ENCODE measurements around the gene FAF1. TPM values are rescaled to one million over a fixed set of nuclear protein-coding genes. Genes with fewer than 3 reads are reported as not detected.

The FAF1 gene
- total and polyA plus RNA-seq, 9 of the 15 experiments (the other 6 are each of a cell fraction or from before 2014, with no cell fraction given) = 48.7 to 225 (median 118) TPM

GRCh38 chr1:50645139-50645538 is 314.9 kb downstream of the FAF1 start:
- H3K4me2 ChIP-seq (ENCODE audit: insufficient read depth, low read length) = no peak overlapping the region
- POLR2A ChIA-PET = interaction anchor here (0.6 to 1.3 kb wide), 2 partner anchors 15 to 18 kb away, joined by 3 to 4 read pairs; no protein-coding TSS in a partner anchor

More at GRCh38 chr1:50645139-50645538, 314.9 kb downstream of the FAF1 start:
- Histone ChIP-seq H3K9me3 (replicated peaks; ENCODE audit: control insufficient read depth, insufficient read depth, low read depth, low read length) (no peaks in the 10 kb centered on the region), H3K27me3 (ENCODE audit: control insufficient read depth in 2 of 2, insufficient read depth in 2 of 2, low read length in 2 of 2) (no peaks in the 10 kb centered on the region), H4K20me1 (replicated peaks; ENCODE audit: control insufficient read depth, insufficient read depth, low read length) (no peaks in the 10 kb centered on the region), H3K9me1 (ENCODE audit: control insufficient read depth, insufficient read depth, low read length) (no peaks in the 10 kb centered on the region), H3K36me3 (ENCODE audit: control insufficient read depth, insufficient read depth, low read length) (peaks cover 9% of the 10 kb centered on the region), H3K27ac (ENCODE audit: extremely low read depth, low read depth, low read length) (no peak overlapping the region), H3K4me3 (no peak overlapping the region), H3K79me2 (ENCODE audit: control insufficient read depth, insufficient read depth, low read length) (no peaks in the 10 kb centered on the region), H3K9ac (ENCODE audit: insufficient read depth in 1 of 2, low read depth in 2 of 2, low read length in 2 of 2) (no peak overlapping the region), H3K4me1 (replicated peaks in 1 of 2; ENCODE audit: control insufficient read depth in 2 of 2, insufficient read depth in 2 of 2, low read length in 2 of 2) (no peaks in the 10 kb centered on the region), H2AFZ (ENCODE audit: low read depth, low read length) (no peak overlapping the region)
- CTCF ChIA-PET (ENCODE audit: low intra/inter-chr PET ratio) = no interaction called here
- intact Hi-C loops (cut with micrococcal nuclease) (no loop called here), in situ Hi-C loops (cut with MboI) (no loop called here)
- DNase-seq (ENCODE audit: extremely low read depth in 1 of 4, low spot score in 3 of 4) (no peak), ATAC-seq (no peak), FAIRE-seq (no peak)
- no TSS peak for BruUV-seq (replicated peaks)
- 100% methylated on average over 1 of the region's 1 CpG for WGBS (ENCODE audit: insufficient coverage, low coverage, missing lambda C conversion rate)
- TF ChIP-seq ZNF174 (CRISPR knock-in tag; IDR thresholded peaks at IDR 0.05) = no peak
- TF ChIP-seq MTA1 (IDR thresholded peaks at IDR 0.05; ENCODE audit: borderline replicate concordance) = no peak
- no peak for TF ChIP-seq BRD4 (IDR thresholded peaks at IDR 0.05)
- TF ChIP-seq NUFIP1 (IDR thresholded peaks at IDR 0.05; ENCODE audit: partially characterized antibody) = no peak
- no peak for TF ChIP-seq STAT6 (CRISPR knock-in tag; IDR thresholded peaks at IDR 0.05)
- no peak for TF ChIP-seq CREB3L1 (IDR thresholded peaks at IDR 0.05; ENCODE audit: borderline replicate concordance, low read depth)
- no peak for TF ChIP-seq E4F1 (CRISPR knock-in tag; IDR thresholded peaks at IDR 0.05; ENCODE audit: borderline replicate concordance)
- TF ChIP-seq ZKSCAN8 (CRISPR knock-in tag; IDR thresholded peaks at IDR 0.05) = no peak
- no peak for TF ChIP-seq SIRT6 (IDR thresholded peaks at IDR 0.05; ENCODE audit: low read depth, low read length)
- no peak for TF ChIP-seq SP2 (IDR thresholded peaks at IDR 0.05; ENCODE audit: extremely low read depth, low read depth, low read length, poor library complexity, severe bottlenecking)
- no peak for TF ChIP-seq ZNF3 (CRISPR knock-in tag; IDR thresholded peaks at IDR 0.05)

Data from K562 (cell line).